Measurements from ENCODE around the gene MGRN1. TPM values are rescaled to one million over a fixed set of nuclear protein-coding genes. Genes with fewer than 3 reads are reported as not detected.
"Not testable (repeated sequence)": the region's sequence is repeated elsewhere in the genome, so short reads cannot be mapped to it uniquely, and the experiment has no call there.

The MGRN1 gene
- polyA plus RNA-seq, 4 donors: 38.4 to 71.1 (median 61.0) TPM

- DNase-seq (ENCODE audit: low read depth in 4 of 4, low spot score in 2 of 4): no peak
Observed at GRCh38 chr16:4649744-4650442, 25.3 kb downstream of the MGRN1 start.

- DNase-seq (ENCODE audit: low read depth in 4 of 4, low spot score in 2 of 4): not testable (repeated sequence)
Observed at GRCh38 chr16:4650443-4651074, 25.9 kb downstream of the MGRN1 start.

- no peak for DNase-seq (ENCODE audit: low read depth in 4 of 4, low spot score in 2 of 4)
Observed at GRCh38 chr16:4651827-4652226, 27.2 kb downstream of the MGRN1 start.

- DNase-seq (ENCODE audit: low read depth in 4 of 4, low spot score in 2 of 4): no peak
Observed at GRCh38 chr16:4652561-4652960, 27.9 kb downstream of the MGRN1 start.

- DNase-seq (ENCODE audit: low read depth in 4 of 4, low spot score in 2 of 4): no peak
Observed at GRCh38 chr16:4654011-4654963, 29.7 kb downstream of the MGRN1 start.

GRCh38 chr16:4654964-4655590 lies 30.5 kb downstream of the MGRN1 start:
- no peak for DNase-seq (ENCODE audit: low read depth in 4 of 4, low spot score in 2 of 4)

GRCh38 chr16:4655801-4656200 lies 31.2 kb downstream of the MGRN1 start:
- DNase-seq (ENCODE audit: low read depth in 4 of 4, low spot score in 2 of 4): no peak

GRCh38 chr16:4656221-4656620 lies 31.6 kb downstream of the MGRN1 start:
- DNase-seq (ENCODE audit: low read depth in 4 of 4, low spot score in 2 of 4): no peak

- DNase-seq (ENCODE audit: low read depth in 4 of 4, low spot score in 2 of 4): no peak
Observed at GRCh38 chr16:4656695-4657686, 32.4 kb downstream of the MGRN1 start.

GRCh38 chr16:4659363-4660353 lies 35.0 kb downstream of the MGRN1 start:
- no peak for DNase-seq (ENCODE audit: low read depth in 4 of 4, low spot score in 2 of 4)

- peak in 2 of 4 donors; percentile 68 to 69 for DNase-seq (ENCODE audit: low read depth in 4 of 4, low spot score in 2 of 4)
Observed at GRCh38 chr16:4660454-4661007, 35.9 kb downstream of the MGRN1 start.

- DNase-seq (ENCODE audit: low read depth in 4 of 4, low spot score in 2 of 4): no peak
Observed at GRCh38 chr16:4661661-4662060, 37.0 kb downstream of the MGRN1 start.

- no peak for DNase-seq (ENCODE audit: low read depth in 4 of 4, low spot score in 2 of 4)
Observed at GRCh38 chr16:4663465-4663776, 38.8 kb downstream of the MGRN1 start.

GRCh38 chr16:4663777-4664465 lies 39.3 kb downstream of the MGRN1 start:
- no peak for DNase-seq (ENCODE audit: low read depth in 4 of 4, low spot score in 2 of 4)

GRCh38 chr16:4664538-4665418 lies 40.2 kb downstream of the MGRN1 start:
- no peak for DNase-seq (ENCODE audit: low read depth in 4 of 4, low spot score in 2 of 4)

- DNase-seq (ENCODE audit: low read depth in 4 of 4, low spot score in 2 of 4): no peak
Observed at GRCh38 chr16:4666537-4667202, 42.0 kb downstream of the MGRN1 start.
